HG03108 (cell line): ENCODE data around the gene ESPNL.
"Not testable (repeated sequence)": the region's sequence is repeated elsewhere in the genome, so short reads cannot be mapped to it uniquely, and the experiment has no call there.

Experiments
- ATAC-seq: cut with Tn5 transposase; IDR thresholded peaks from one replicate; pipeline ENCODE4 v1.9.1; 2021; ENCODE audit warnings: moderate library complexity; ENCODE audit not compliant: unreplicated experiment

ESPNL gene

DNA sequence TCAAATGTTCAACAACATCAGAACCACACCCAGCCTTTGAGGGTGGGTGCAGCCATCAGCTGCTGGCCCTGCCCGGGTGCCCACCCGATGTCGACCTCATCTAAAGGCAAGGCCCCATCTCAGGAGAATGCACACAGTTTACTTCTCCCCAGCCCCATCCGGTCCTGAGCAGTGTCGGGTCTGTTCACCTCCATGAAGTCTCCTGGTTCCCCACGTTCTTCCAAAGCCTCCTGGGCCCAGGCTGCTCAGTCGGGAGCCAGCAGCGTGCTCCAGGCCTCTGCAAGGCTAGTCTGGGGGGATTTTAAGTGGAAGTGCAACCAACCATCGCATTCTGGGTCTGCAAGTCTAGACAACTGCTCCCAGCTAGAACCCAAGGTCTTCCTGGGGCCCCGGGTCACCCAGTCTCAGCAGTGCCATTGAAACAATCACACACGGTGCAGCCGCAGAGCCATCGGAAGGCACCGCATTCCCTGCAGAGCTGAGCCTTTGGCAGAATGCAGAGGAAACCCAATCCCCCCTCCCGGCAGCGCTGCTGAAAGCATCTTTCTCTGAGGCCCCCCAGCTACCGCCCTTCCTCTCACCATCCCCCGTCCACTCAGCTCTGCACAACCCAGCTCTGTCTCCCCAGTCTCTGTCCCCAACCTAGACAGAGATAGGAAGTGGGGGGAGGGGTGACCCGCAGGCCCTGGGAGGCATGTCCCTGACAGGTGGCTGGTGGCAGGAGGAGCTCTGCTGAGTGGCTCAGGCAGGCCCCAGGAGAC is 8.5 kb downstream of the ESPNL start:
- no peak for ATAC-seq

DNA sequence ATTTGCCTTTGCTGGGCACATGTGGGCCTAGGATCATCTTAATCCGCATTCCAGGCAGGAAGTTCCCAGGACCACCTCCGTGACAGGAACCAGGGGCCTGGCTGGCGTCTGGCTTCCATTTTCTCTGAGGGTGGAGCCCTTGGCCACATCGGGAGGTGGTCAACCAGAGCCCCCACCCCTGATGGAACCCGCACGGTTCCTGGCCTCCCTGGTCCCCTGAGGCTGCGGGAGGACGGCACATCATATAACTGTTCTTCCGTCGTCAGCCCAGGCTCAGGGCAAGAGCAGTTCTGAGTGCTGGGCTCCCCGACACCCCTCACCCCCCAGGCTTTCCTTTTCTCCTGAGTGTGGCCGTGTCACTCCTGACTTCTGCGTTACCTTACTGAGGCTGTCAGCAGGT is 13.5 kb downstream of the ESPNL start:
- ATAC-seq, result no peak

DNA sequence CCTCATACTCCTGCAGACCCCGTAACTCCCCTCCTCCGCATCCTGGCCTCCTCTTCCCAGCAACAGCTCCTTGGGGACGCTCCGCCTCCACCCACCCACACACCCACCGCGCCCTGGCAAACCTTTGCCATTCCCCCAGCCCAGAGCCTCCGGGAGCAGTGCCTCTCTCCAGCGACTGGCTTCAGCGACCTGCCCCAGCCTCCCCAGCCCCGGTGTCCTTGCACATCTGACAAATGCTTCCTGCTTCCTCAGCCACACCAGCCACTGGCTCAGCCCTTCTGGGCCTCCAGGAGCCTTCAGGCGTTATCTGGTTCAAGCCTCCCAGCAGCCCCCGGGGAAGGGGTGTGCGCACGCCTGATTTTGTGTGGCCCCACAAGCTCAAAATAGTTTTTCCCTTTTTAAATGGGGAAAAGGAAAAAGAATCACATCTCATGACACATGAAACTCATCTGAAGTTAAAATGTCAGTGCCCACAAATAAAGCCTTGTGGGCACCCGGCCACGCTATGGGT is 14.2 kb downstream of the ESPNL start:
- no peak for ATAC-seq

DNA sequence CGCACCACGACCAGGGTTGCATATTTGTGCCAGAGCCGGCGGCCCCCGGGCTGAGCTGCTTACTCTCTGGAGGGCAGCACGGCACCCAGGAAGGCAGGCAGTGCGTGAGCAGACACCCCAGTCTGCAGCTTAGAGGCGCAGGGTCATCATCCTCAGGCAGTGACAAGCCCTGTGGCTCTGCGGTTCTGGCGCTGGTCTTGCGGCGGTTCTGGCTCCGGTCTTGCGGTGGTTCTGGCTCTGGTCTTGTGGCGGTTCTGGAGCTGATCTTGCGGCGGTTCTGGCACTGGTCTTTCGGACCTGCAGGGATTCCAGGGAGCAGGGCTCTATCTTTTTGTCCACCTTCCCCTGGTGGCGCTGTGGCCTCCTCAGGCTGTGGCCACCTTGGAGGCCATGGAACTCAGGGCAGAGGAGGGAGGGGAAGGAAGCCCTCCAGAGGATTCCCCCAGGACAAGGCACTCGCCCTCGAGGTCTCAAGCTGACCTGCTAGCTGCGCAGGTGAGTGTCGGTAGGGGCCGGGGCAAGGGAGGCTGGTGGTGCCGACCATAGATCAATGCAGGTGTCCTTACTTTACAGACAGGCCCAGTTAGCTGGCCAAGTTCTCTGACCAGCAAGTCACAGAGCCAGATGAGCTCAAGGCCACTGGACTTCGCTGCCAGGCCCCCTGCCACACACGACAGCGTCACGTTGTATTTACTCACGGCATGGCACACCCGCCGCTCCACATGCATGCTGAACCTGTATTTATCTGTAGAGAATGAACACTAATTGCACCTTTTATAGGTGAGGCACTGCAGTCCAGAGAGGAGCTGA is 14.9 kb downstream of the ESPNL start:
- ATAC-seq, result no peak

DNA sequence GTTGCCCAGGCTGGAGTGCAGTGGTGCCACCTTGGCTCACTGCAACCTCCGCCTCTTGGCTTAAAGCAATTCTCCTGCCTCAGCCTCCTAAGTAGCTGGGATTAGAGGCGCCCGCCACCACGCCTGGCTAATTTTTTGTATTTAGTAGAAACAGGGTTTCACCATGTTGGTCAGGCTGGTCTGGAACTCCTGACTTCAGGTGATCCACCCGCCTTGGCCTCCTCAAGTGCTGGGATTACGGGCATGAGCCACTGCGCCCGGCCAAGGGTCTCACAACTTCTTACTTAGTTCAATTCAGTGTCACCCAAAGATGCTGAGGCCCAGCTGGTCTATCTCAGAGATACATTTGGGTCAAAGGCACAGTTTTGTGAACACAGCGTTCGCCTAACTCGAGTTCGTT is 15.6 kb downstream of the ESPNL start:
- ATAC-seq, result not testable (repeated sequence)

DNA sequence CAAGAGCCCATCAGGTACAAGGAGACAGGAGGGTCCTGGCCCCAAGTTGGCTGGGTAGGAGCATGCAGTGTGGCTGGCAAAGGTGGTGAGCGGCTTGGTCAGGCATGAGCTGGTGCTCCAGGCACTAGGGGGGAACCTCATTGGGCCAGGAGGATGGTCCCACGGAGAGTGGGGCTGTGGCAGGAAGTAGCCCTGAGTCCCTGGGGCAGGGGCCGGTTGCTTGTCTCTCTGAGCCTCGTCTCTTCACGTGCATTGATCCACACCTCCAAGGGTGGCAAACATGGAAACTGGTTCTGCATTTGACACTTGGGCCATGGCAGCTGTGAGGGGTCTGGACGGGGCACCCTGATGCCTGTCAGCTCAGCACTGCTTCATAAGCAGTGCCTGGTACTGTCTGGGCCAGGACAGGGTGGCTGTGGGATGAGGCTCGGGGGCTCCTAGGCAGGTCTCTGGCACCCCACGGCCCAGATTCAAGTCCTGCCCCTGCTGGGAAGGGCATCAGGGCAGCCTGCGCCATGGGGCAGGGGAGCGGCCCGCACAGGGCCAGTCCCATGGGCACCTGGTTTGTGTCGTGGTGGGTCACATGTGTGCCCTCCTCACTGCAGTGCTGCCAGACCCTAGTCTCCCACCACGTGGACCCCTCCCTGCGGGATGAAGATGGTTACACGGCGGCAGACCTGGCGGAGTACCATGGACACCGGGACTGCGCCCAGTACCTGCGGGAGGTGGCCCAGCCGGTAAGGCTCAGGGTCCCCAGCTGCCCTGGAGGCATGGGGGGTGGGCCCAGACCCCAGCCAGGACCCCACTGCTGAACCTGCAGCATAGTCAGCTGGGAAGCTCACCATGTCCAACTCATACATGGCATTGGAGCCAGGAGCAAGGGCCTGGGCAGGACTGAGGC is 16.4 kb downstream of the ESPNL start:
- no peak for ATAC-seq

DNA sequence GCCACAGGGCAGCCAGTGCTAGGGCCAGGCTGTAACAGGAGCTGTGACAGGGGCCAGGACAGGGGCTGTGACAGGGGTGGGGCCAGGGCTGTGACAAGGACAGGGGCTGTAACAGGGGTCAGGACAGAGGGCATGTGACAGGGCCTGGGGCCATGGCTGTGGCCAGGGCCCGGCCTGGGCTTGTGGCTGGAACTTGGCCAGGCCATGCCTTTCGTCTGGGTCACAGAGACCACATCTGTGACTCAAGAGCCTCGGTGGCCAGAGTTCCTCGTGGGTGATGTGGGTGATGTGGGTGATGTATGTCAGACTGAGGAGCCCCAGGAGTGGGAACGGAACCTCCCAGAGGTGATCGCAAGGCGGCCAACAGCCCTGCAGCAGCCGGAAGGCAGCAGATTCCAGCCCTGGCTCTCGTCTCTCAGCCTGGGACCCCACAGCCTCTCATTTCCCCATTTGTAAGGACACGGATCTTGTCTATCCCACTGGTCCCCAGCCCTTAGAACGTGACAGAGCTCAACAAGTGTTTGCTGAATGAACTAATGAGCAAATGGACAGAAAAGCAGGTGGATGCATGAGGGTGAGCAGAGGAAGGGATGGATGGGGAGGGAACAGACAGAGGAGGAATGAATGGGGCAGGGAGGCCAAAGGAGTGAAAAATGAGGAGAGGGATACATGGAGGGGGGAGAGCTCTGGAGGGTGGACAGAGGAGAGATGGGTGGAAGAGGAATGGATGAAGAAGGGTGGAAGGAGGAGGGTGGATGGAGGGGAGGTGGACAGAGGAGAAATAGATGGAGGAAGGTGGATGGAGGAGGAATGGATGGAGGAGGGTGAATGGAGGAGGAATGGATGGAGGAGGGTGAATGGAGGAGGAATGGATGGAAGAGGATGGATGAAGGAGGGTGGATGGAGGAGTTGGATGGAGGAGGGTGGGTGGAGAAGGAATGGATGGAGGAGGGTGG is 17.3 kb downstream of the ESPNL start:
- no peak for ATAC-seq

DNA sequence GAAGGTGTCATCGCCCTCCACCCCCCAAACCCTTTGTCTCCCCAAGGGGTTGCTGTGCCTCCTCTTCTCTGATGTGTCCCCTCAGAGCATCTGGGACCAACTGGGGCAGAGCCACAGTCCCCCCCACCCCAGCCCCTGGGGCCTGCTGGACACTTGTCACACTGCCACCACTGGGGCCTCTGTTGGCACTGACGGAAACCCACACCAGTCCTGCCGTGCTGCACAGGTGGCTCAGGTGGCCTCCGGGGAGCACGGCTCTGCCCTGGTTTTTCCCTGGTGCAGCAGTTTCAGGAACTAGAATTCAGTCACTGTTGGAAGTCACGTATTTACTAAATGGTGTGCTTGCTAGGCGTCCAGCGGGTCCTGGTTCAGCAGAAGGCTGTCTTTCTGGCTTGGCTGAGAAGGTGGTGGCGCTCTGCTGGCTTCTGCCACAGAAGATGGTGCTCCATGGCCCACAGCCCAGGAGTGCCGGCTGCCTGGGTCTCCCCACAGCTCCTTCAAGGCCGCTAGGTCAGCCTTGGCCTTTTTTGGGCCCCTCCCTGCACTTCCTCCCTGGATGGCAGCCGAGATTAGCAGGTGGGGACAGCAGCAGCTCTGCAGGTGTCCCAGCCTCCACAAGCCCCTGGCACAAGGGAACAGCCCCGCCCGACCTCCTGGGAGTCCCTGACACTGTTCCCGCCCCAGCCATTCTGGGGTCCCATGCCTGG is 19.8 kb downstream of the ESPNL start:
- no peak for ATAC-seq

DNA sequence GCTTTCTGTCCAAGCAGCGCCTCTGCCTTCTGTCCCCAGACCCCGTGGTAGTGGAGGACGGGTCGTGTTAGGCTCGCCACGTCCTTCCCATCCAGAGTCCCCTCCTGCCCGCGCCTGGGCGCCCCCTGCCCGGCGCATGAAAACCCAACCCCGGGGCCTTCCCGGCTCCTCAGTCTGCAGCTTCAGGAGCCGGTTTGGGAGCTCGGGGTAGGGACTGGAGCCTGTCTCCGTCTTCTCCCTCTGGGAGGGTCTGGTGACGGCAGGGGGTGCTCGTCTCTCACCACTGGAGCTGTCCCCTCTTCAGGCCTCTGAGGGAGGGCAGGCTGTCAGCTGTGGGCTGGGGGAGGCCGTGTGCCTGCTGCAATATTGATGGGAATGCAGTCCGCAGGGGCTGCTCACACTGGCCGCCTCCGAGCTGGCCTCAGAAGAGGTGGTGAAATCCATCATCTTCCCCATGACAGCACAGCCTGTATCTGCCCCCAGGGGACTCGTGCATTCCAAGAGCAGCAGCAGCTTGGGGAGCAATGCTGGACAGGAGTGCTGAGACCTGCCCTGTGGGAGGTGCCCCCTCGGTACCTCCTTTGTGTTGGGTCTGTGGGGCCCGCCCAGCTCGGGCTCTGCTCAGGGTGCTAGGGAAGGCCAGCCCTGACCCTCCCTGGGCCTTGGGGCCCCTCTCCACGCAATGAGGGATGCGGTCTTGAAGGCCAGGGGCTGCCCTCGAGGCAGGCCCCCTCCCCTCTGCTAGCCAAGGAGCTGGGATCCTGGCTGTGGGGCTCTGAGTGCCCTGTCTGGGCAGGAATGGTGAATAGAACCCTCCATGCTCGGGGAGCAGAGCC is 20.5 kb downstream of the ESPNL start:
- ATAC-seq, result no peak

DNA sequence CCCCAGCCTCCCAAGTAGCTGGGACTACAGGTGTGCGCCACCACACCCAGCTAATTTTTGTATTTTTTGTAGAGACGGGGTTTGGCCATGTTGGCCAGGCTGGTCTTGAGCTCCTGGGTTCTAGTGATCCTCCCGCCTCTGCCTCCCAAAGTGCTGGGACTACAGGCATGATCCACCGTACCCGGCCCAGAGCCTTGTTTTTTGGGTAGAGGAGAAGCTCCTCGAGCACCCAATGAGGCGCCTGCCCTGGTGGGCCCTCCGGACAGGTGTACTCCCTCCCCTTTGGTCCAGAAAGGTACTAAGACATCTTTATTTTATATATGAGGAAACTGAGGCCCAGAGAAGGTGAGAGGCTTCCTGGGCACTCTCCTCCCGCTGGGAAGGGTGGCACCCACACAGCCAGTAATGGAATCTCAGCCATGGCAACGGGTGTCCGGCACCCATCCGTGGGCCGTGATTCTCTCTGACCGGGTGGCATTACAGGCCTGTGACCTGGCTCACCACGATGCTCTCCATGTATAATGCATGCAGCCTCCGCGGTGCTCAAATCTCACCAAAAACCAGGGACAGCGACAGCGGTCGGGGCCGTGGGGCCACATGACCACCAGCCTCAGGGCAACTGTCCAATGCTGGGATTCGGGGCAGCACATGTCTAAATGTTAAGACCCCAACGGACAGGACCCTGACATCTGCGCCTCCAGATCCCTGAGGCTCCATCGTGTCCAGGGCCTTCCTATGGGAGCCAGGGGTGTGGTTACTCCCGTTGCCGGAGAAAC is 21.6 kb downstream of the ESPNL start:
- ATAC-seq, result no peak

DNA sequence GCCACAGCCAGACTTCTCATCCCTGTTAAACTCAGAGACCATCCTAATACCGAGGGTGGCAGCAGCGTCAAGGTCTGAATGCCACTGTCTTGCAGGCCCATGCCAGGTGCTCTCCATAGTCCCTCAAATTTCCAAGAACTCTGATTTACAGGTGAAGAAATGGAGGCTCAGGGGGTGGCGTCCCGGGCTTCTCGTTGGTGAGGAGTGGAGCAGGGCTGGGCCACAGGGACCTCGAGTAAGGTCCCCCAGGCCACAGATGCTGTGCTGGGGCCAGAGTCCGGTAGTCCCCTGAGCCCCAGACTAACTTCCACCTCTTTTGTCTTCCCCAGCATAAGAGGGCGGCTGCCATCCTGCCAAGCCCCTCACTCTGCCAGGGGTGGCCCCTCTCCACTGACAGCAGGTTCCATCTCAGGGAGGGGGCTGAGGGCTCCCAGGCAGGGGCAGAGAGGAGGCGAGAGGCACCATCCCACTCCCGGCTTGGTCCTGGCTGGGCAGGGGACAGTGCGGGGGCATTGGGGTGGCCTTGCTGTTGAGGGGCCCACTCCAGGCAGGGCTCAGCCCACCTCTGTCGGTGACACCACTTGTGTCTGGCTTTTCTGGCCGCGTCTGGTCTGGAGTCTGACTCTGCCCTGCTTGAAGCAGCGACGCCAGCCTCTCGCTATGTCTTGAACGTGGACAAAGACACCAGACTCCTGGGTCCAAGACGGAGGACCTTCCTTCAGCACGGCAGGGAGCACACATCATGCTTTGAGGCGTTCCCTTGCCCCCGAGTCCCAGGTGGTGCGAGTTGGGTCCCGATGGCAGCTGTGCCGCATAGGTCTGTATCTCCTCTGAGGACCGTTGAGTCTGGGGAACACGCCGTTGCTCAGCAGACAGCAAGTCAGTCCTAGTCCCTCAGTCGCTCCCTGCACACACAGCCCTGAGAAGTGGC is 22.4 kb downstream of the ESPNL start:
- ATAC-seq, result no peak

DNA sequence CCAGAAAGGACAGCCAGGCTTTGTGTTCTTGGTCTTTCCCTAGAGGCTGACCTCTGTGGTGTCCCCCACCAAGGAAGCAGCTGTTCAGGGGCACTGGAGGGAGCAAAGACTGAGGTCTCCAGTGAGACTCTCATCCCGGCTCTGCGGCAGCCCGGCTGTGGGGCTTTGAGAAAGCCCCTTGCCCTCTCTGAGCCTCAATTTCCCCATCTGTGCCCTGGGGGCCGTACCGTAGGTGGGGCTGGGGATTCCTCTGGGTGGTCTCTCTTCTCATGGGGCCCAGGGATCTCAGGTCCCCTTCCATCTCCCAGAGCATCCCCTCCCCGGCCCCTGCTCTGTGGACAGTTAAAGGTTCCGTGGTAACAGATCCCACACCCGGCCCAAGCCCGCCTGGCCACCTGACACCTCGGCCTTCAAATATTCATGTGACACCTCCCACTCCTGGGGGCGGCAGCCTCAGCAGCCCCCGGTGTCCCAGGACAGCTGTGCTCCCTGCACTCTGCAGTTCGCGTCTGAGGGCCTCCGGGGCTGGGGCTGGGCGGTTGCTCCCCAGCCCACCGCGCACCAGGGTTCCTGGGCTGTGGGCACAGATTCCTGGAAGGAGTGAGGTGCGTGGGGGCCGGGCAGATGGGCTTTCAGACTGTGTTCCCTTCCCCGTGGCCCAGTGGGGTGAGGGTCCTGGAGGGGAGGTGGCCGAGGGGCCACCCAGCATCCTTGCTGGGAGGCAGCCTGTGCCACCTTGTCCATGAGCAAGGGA is 23.3 kb downstream of the ESPNL start:
- ATAC-seq, result no peak

DNA sequence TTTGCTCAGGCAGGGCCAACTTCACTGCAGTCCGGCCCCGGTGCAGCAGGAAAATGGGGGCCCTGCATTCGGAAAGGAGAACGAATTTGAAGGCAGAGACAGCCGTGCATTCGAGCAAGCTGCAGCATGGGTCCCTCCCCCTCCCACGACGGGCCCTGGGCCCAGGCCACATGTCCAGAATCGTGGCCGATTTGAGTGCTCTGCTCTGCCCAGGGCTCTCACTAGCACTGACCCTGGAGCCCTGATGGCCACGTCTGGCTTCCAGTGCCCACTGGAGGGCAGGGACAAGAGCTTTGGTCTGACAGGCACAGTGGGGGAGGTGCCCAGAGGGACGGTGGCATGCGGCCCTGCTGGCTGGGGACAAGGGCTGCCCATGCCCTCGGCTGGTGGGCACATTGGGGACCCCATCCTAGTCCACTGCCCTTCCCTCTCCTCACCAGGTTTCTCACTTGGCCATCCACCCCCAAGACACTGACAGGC is 23.9 kb downstream of the ESPNL start:
- ATAC-seq, result no peak

DNA sequence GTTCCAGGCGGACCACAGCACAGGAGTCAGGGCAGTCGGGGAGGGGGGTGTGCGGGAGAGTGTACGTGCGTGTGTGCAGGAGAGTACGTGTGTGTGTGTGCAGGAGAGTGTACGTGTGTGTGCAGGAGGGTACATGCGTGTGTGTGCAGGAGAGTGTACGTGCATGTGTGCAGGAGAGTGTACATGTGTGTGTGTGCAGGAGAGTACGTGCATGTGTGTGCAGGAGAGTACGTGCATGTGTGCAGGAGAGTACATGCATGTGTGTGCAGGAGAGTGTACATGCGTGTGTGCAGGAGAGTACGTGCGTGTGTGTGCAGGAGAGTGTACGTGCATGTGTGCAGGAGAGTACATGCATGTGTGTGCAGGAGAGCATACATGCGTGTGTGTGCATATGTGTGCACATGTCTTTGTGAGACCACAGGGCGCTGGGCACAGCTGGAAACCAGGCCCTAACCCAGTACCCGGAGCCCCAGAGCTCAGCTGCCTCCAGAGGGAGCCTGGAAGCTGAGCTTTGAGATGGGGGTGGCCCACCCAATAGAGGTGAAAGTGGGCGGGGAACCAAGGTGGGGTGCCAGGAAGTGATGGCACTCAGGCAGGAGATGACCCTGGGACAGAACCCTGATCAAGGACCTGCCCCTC is 24.5 kb downstream of the ESPNL start:
- ATAC-seq, result no peak

DNA sequence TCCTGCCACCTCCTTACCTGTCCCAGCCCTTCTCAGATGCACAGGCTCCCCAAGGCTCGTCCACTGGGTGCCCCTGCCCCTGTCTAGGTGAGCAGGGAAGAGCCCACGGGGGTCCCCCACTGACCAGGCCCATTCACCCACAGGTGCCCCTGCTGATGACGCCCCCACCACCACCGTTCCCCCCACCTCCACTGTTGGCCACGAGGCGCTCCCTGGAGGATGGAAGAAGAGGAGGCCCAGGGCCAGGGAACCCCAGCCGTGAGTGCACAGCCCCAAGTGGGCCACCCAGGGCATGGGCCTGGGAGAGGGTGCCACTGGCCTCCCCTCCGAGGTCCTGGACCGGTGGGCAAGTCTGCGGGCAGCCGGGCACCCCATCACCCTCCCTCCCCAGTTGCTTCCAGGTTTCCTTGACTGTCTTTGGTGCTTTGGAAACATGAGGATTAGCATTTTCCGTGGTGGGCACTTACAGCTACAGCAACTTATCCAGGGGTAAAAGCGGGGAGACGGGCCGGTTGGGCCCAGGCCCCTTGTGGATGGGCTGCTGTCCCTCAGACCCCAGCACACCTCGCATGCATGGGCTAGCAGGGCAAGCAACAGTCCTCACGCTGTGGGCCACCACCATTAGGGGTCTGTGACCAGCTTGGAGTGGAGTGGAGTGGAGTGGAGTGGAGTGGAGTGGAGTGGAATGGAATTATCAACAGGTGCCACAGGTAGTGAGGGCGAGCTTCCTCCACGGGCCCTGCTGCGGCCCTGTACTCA is 25.2 kb downstream of the ESPNL start:
- ATAC-seq, result no peak
